ENCODE measurements around the gene TRPM1. TPM values are rescaled to one million over a fixed set of nuclear protein-coding genes. Genes with fewer than 3 reads are reported as not detected.

Gene TRPM1
- total and polyA plus RNA-seq, 9 of the 15 experiments (the other 6 are each of a cell fraction or from before 2014, with no cell fraction given) = 0.01 to 0.06 (median 0.03) TPM; not detected in 5

GRCh38 chr15:31145271-31145911 lies 43.9 kb upstream of the TRPM1 start:
- no TSS peak for BruUV-seq (replicated peaks)
- Histone ChIP-seq H4K20me1 (replicated peaks; ENCODE audit: control insufficient read depth, insufficient read depth, low read length) (0 out of 2 replicates have a peak, but pooled peaks cover 3% of the 10 kb centered on the region), H3K27ac (ENCODE audit: extremely low read depth, low read depth, low read length) (no peak overlapping the region), H3K27me3 (ENCODE audit: control insufficient read depth in 2 of 2, insufficient read depth in 2 of 2, low read length in 2 of 2) (peaks cover 11 to 24% of the 10 kb centered on the region in 2 experiments; a peak in 4 of 5 replicates), H3K4me1 (replicated peaks in 1 of 2; ENCODE audit: control insufficient read depth in 2 of 2, insufficient read depth in 2 of 2, low read length in 2 of 2) (no peaks in the 10 kb centered on the region), H3K79me2 (ENCODE audit: control insufficient read depth, insufficient read depth, low read length) (no peaks in the 10 kb centered on the region), H3K4me3 (no peak overlapping the region), H3K9ac (ENCODE audit: insufficient read depth in 1 of 2, low read depth in 2 of 2, low read length in 2 of 2) (no peak overlapping the region), H3K36me3 (ENCODE audit: control insufficient read depth, insufficient read depth, low read length) (no peaks in the 10 kb centered on the region), H3K9me3 (replicated peaks; ENCODE audit: control insufficient read depth, insufficient read depth, low read depth, low read length) (no peaks in the 10 kb centered on the region), H3K9me1 (ENCODE audit: control insufficient read depth, insufficient read depth, low read length) (no peaks in the 10 kb centered on the region), H2AFZ (ENCODE audit: low read depth, low read length) (no peak overlapping the region), H3K4me2 (ENCODE audit: insufficient read depth, low read length) (no peak overlapping the region)
- ChIA-PET POLR2A (no interaction called here), CTCF (ENCODE audit: low intra/inter-chr PET ratio) (no interaction called here)
- no peak for FAIRE-seq
- in situ Hi-C loops (cut with MboI) (no loop called here), intact Hi-C loops (cut with micrococcal nuclease) (no loop called here)
- TF ChIP-seq CTCF (IDR thresholded peaks at IDR 0.05 in 2 of 3, conservative IDR thresholded peaks at IDR 0.05 in 1 of 3; ENCODE audit: insufficient read depth in 2 of 3, low read depth in 1 of 3, low read length in 3 of 3) (peak in 1 of 3 experiments; percentile 16; a peak in 2 of 6 replicates), PRDM10 (IDR thresholded peaks at IDR 0.05; ENCODE audit: partially characterized antibody) (no peak)
- DNase-seq (ENCODE audit: extremely low read depth in 1 of 4, low spot score in 3 of 4) = no peak
- ATAC-seq = no peak
- WGBS (ENCODE audit: insufficient coverage, low coverage, missing lambda C conversion rate) = 0% methylated on average over 7 of the region's 7 CpGs
